SH-SY5Y (cell line): Measurements from ENCODE around the gene SHMT1.

Experiments
- GATA2 ChIP-seq: IDR thresholded peaks from 2 replicates; pipeline ENCODE4 v1.6.1; 2011; ENCODE audit warnings: mild to moderate bottlenecking, low read depth, low read length
- GATA3 ChIP-seq: IDR thresholded peaks from 2 replicates; pipeline ENCODE4 v1.6.1; 2011; ENCODE audit warnings: low read depth, mild to moderate bottlenecking, low read length, moderate library complexity

- TF ChIP-seq GATA3 (no peak), GATA2 (no peak)
These were observed 39.0 kb downstream of the SHMT1 start for GRCh38 chr17:18324140-18325050.
